ENCODE measurements around the gene DNAL4. TPM values are rescaled to one million over a fixed set of nuclear protein-coding genes. Genes with fewer than 3 reads are reported as not detected.

The DNAL4 gene
- total RNA-seq, 2 donors from 2014 or later, result 11.4 to 13.8 TPM

- Histone ChIP-seq H3K27me3 (no peaks in the 10 kb centered on the region), H3K9me3 (no peaks in the 10 kb centered on the region), H3K27ac (no peak overlapping the region), H3K36me3 (replicated peaks in 1 of 2; ENCODE audit: insufficient read depth in 1 of 2, low read depth in 2 of 2) (peaks cover 21 to 57% of the 10 kb centered on the region in 2 donors), H3K4me1 (peaks cover 39% of the 10 kb centered on the region), H3K4me3 (no peak overlapping the region)
- intact Hi-C loops (cut with DNase I), result no loop called here
- 94 to 95% methylated on average over 14 of the region's 14 CpGs for WGBS, 2 donors
- no peak for ATAC-seq
- no peak for DNase-seq
- TF ChIP-seq POLR2A (IDR thresholded peaks at IDR 0.05) (no peak), CTCF (IDR thresholded peaks at IDR 0.05) (no peak)
Measured at GRCh38 chr22:38750104-38750503, 43.8 kb downstream of the DNAL4 start.

- H3K4me1 ChIP-seq, result peaks cover 28% of the 10 kb centered on the region
- no peak for ATAC-seq
- H3K36me3 ChIP-seq (replicated peaks in 1 of 2; ENCODE audit: insufficient read depth in 1 of 2, low read depth in 2 of 2), result peaks cover 21 to 66% of the 10 kb centered on the region in 2 donors
- DNase-seq, result no peak
- intact Hi-C loops (cut with DNase I), result no loop called here
- WGBS, 2 donors, result 80 to 83% methylated on average over 12 to 14 of the region's 14 CpGs
- no peak for TF ChIP-seq CTCF (IDR thresholded peaks at IDR 0.05)
- no peak for TF ChIP-seq POLR2A (IDR thresholded peaks at IDR 0.05)
- no peaks in the 10 kb centered on the region for H3K27me3 ChIP-seq
- H3K27ac ChIP-seq, result no peak overlapping the region
- no peaks in the 10 kb centered on the region for H3K9me3 ChIP-seq
- H3K4me3 ChIP-seq, result no peak overlapping the region
Measured at GRCh38 chr22:38748487-38749136, 45.3 kb downstream of the DNAL4 start.

- intact Hi-C loops (cut with DNase I), result no loop called here
- Histone ChIP-seq H3K36me3 (replicated peaks in 1 of 2; ENCODE audit: insufficient read depth in 1 of 2, low read depth in 2 of 2) (peaks cover 22 to 74% of the 10 kb centered on the region in 2 donors), H3K4me1 (peaks cover under 1% of the 10 kb centered on the region), H3K4me3 (no peak overlapping the region), H3K9me3 (no peaks in the 10 kb centered on the region), H3K27me3 (no peaks in the 10 kb centered on the region), H3K27ac (no peak overlapping the region)
- TF ChIP-seq POLR2A (IDR thresholded peaks at IDR 0.05) (no peak), CTCF (IDR thresholded peaks at IDR 0.05) (no peak)
- ATAC-seq (no peak), DNase-seq (no peak)
- 79 to 85% methylated on average over 11 of the region's 14 CpGs for WGBS, 2 donors
Measured at GRCh38 chr22:38745676-38746460, 48.1 kb downstream of the DNAL4 start.

GRCh38 chr22:38744981-38745380 is 49.0 kb downstream of the DNAL4 start:
- H3K36me3 ChIP-seq (replicated peaks in 1 of 2; ENCODE audit: insufficient read depth in 1 of 2, low read depth in 2 of 2), result peaks cover 22 to 75% of the 10 kb centered on the region in 2 donors
- no peaks in the 10 kb centered on the region for H3K27me3 ChIP-seq
- ATAC-seq, result peak; percentile 8
- intact Hi-C loops (cut with DNase I), result no loop called here
- DNase-seq, result no peak
- H3K9me3 ChIP-seq, result no peaks in the 10 kb centered on the region
- H3K4me3 ChIP-seq, result no peak overlapping the region
- WGBS, 2 donors, result 65 to 82% methylated on average over 4 to 5 of the region's 6 CpGs
- no peaks in the 10 kb centered on the region for H3K4me1 ChIP-seq
- peak overlapping the region in 1 of 4 donors; percentile 15 for H3K27ac ChIP-seq
- TF ChIP-seq CTCF (IDR thresholded peaks at IDR 0.05) (no peak), POLR2A (IDR thresholded peaks at IDR 0.05) (no peak)
